Effector memory CD4-positive, alpha-beta T cell (primary cell): ENCODE data around the gene KRT80.

Experiments used
- DNase-seq, 3 donors: peaks; one replicate each; pipeline ENCODE4 v3.0.0-alpha.2; 2020
- H3K27ac ChIP-seq: 2 replicates; pipeline ENCODE4 v1.7.0; 2013; ENCODE audit warnings: mild to moderate bottlenecking, low read length, moderate library complexity; ENCODE audit not compliant: insufficient read depth, poor library complexity, severe bottlenecking
- H3K27me3 ChIP-seq: replicated peaks from 2 replicates; pipeline ENCODE4 v1.7.0; 2013; ENCODE audit warnings: mild to moderate bottlenecking, low read length; ENCODE audit not compliant: insufficient read depth, control insufficient read depth, poor library complexity, severe bottlenecking
- H3K36me3 ChIP-seq: 2 replicates; pipeline ENCODE4 v1.7.0; 2013; ENCODE audit warnings: mild to moderate bottlenecking, low read length, moderate library complexity; ENCODE audit not compliant: control insufficient read depth, insufficient read depth
- H3K4me1 ChIP-seq: 2 replicates; pipeline ENCODE4 v1.7.0; 2013; ENCODE audit warnings: low read length, mild to moderate bottlenecking; ENCODE audit not compliant: control insufficient read depth, insufficient read depth, poor library complexity, severe bottlenecking
- H3K4me3 ChIP-seq: 2 replicates; pipeline ENCODE4 v1.7.0; 2013; ENCODE audit warnings: low read length, low read depth, mild to moderate bottlenecking; ENCODE audit not compliant: insufficient read depth, poor library complexity, severe bottlenecking
- H3K9me3 ChIP-seq: 2 replicates; pipeline ENCODE4 v1.7.0; 2013; ENCODE audit warnings: mild to moderate bottlenecking, low read length, moderate library complexity; ENCODE audit not compliant: control insufficient read depth

Gene KRT80

GRCh38 chr12:52179396-52179973 is 12.3 kb downstream of the KRT80 start:
- no peak overlapping the region for H3K4me3 ChIP-seq
- DNase-seq: no peak
- no peaks in the 10 kb centered on the region for H3K9me3 ChIP-seq
- no peak overlapping the region for H3K27ac ChIP-seq
- H3K27me3 ChIP-seq: no peaks in the 10 kb centered on the region
- H3K4me1 ChIP-seq: no peaks in the 10 kb centered on the region
- no peaks in the 10 kb centered on the region for H3K36me3 ChIP-seq

GRCh38 chr12:52178984-52179383 is 12.8 kb downstream of the KRT80 start:
- no peak overlapping the region for H3K4me3 ChIP-seq
- no peaks in the 10 kb centered on the region for H3K4me1 ChIP-seq
- H3K27ac ChIP-seq: no peak overlapping the region
- no peaks in the 10 kb centered on the region for H3K9me3 ChIP-seq
- no peaks in the 10 kb centered on the region for H3K36me3 ChIP-seq
- no peaks in the 10 kb centered on the region for H3K27me3 ChIP-seq
- no peak for DNase-seq

GRCh38 chr12:52178443-52178842 is 13.4 kb downstream of the KRT80 start:
- Histone ChIP-seq H3K27ac (no peak overlapping the region), H3K9me3 (no peaks in the 10 kb centered on the region), H3K27me3 (no peaks in the 10 kb centered on the region), H3K4me1 (no peaks in the 10 kb centered on the region), H3K4me3 (no peak overlapping the region), H3K36me3 (no peaks in the 10 kb centered on the region)
- DNase-seq: no peak

- no peaks in the 10 kb centered on the region for H3K4me1 ChIP-seq
- no peak for DNase-seq
- H3K9me3 ChIP-seq: no peaks in the 10 kb centered on the region
- no peaks in the 10 kb centered on the region for H3K36me3 ChIP-seq
- no peak overlapping the region for H3K27ac ChIP-seq
- no peaks in the 10 kb centered on the region for H3K27me3 ChIP-seq
- H3K4me3 ChIP-seq: no peak overlapping the region
Measured at GRCh38 chr12:52175371-52176350, 16.2 kb downstream of the KRT80 start.

DNA sequence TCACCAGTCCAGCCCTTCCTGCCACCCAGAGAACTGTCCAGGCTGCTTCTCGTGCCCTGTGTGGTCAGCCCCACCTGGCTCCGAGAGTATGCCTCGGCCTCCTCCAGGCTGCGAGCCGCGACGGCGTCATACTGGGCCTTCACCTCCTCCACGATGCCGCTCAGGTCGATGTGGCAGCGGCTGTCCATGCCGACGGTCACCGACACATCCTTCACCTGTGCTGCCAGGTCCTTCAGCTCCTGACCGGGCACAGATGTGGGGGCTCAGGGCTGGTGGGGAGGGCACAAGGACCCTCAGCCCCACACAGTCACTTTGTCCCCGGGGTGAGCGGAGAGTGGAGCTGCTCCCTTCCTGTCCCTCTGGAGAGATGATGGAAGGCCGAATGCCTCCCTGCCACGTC is 18.3 kb downstream of the KRT80 start:
- Histone ChIP-seq H3K9me3 (no peaks in the 10 kb centered on the region), H3K36me3 (no peaks in the 10 kb centered on the region), H3K4me1 (no peaks in the 10 kb centered on the region), H3K27me3 (no peaks in the 10 kb centered on the region), H3K27ac (no peak overlapping the region), H3K4me3 (no peak overlapping the region)
- no peak for DNase-seq

DNA sequence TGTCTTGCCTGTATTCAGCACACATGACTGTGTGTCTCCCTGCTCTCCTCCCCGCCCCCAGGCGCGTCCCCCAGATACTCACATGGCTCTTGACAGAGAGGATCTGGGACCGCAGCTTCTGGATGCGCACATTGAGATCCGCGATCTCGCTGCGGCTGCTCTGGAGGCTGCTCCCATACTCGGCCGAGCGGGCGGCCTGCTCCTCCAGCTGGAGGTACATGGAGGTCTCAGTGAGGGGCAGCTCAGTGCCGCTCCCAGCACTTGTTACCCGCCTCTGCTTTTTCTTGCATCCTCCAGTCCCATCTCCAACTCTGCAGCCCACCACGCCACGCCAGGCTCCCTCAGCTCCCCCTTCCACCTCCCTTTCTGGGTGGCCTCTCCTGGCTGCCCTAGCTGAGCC is 18.9 kb downstream of the KRT80 start:
- Histone ChIP-seq H3K27me3 (no peaks in the 10 kb centered on the region), H3K4me3 (no peak overlapping the region), H3K9me3 (no peaks in the 10 kb centered on the region), H3K36me3 (no peaks in the 10 kb centered on the region), H3K4me1 (no peaks in the 10 kb centered on the region), H3K27ac (no peak overlapping the region)
- DNase-seq: no peak

- Histone ChIP-seq H3K9me3 (no peaks in the 10 kb centered on the region), H3K27me3 (no peaks in the 10 kb centered on the region), H3K4me3 (no peak overlapping the region), H3K27ac (no peak overlapping the region), H3K36me3 (no peaks in the 10 kb centered on the region), H3K4me1 (no peaks in the 10 kb centered on the region)
- no peak for DNase-seq
Measured at GRCh38 chr12:52171950-52172512, 19.8 kb downstream of the KRT80 start.

- Histone ChIP-seq H3K4me1 (no peaks in the 10 kb centered on the region), H3K27ac (no peak overlapping the region), H3K36me3 (no peaks in the 10 kb centered on the region), H3K27me3 (no peaks in the 10 kb centered on the region), H3K9me3 (no peaks in the 10 kb centered on the region), H3K4me3 (no peak overlapping the region)
- no peak for DNase-seq
Measured at GRCh38 chr12:52170827-52171226, 21.0 kb downstream of the KRT80 start.

- no peak overlapping the region for H3K27ac ChIP-seq
- no peak overlapping the region for H3K4me3 ChIP-seq
- no peak for DNase-seq
- no peaks in the 10 kb centered on the region for H3K9me3 ChIP-seq
- H3K4me1 ChIP-seq: no peaks in the 10 kb centered on the region
- no peaks in the 10 kb centered on the region for H3K36me3 ChIP-seq
- H3K27me3 ChIP-seq: no peaks in the 10 kb centered on the region
Measured at GRCh38 chr12:52169886-52170285, 21.9 kb downstream of the KRT80 start.
